Measurements from ENCODE around the gene PACSIN1. TPM values are rescaled to one million over a fixed set of nuclear protein-coding genes. Genes with fewer than 3 reads are reported as not detected.
A peak's percentile ranks its signal among the peaks of the same experiment; 100 is the strongest.

PACSIN1 gene
- total RNA-seq, 1 experiment from 2014 or later = 7.0 TPM

- Histone ChIP-seq H4K91ac (ENCODE audit: insufficient read length, low read depth, low read length) (no peak overlapping the region), H3K4ac (ENCODE audit: low read depth, low read length) (no peak overlapping the region), H2AK5ac (ENCODE audit: insufficient read length, low read length) (no peak overlapping the region), H3K9ac (ENCODE audit: extremely low read depth, insufficient read length, low read length) (no peak overlapping the region), H2BK120ac (ENCODE audit: low read depth, low read length, poor library complexity, severe bottlenecking) (no peak overlapping the region), H3K23ac (ENCODE audit: insufficient read length, low read depth, low read length) (no peak overlapping the region), H3K27me3 (ENCODE audit: insufficient read depth, low read length) (no peaks in the 10 kb centered on the region), H3K4me1 (ENCODE audit: insufficient read depth, low read length) (no peaks in the 10 kb centered on the region), H3K14ac (ENCODE audit: insufficient read depth, low read length) (no peak overlapping the region), H2BK12ac (ENCODE audit: insufficient read length, low read depth, low read length) (no peak overlapping the region), H3K4me2 (ENCODE audit: insufficient read depth, insufficient read length, low read length) (no peak overlapping the region), H3K56ac (ENCODE audit: insufficient read length, low read depth, low read length) (no peak overlapping the region), H3T11ph (ENCODE audit: low read length) (no peak overlapping the region), H3K79me2 (ENCODE audit: insufficient read depth, low read length) (no peaks in the 10 kb centered on the region), H2AFZ (ENCODE audit: low read length) (no peak overlapping the region), H2BK15ac (ENCODE audit: low read depth, low read length) (no peak overlapping the region), H4K8ac (replicated peaks; ENCODE audit: insufficient read length, low read depth, low read length) (no peak overlapping the region), H3K23me2 (ENCODE audit: insufficient read length, low read depth, low read length, poor library complexity, severe bottlenecking) (no peaks in the 10 kb centered on the region), H2BK5ac (ENCODE audit: insufficient read length, low read length) (no peak overlapping the region), H3K27ac (ENCODE audit: insufficient read length, low read depth, low read length) (no peak overlapping the region), H2BK20ac (ENCODE audit: low read depth, low read length, poor library complexity, severe bottlenecking) (no peak overlapping the region), H3K18ac (ENCODE audit: insufficient read length, low read depth, low read length) (no peak overlapping the region), H3K79me1 (ENCODE audit: insufficient read depth, low read depth, low read length, poor library complexity, severe bottlenecking) (no peaks in the 10 kb centered on the region), H3K9me3 (ENCODE audit: control insufficient read depth, low read depth, low read length) (no peaks in the 10 kb centered on the region), H4K5ac (ENCODE audit: insufficient read length, low read depth, low read length) (no peak overlapping the region), H4K20me1 (ENCODE audit: control insufficient read depth, insufficient read depth, insufficient read length) (no peaks in the 10 kb centered on the region)
- WGBS (ENCODE audit: extremely low coverage, insufficient read length, low lambda C conversion rate) = no CpG with 5 or more reads among the region's 3 CpGs
- no peak for DNase-seq
- TF ChIP-seq CTCF (conservative IDR thresholded peaks at IDR 0.05) = peak; percentile 27; the same call in 1 of the 3 replicates
- Mint-ChIP-seq H3K27ac (no peak overlapping the region), H3K36me3 (ENCODE audit: insufficient read depth in 1 of 3, low read depth in 3 of 3) (no peaks in the 10 kb centered on the region; a peak in 1 of 7 replicates), H3K4me1 (peaks cover 24 to 31% of the 10 kb centered on the region in 2 experiments), H3K4me3 (no peak overlapping the region), H3K9me3 (peaks cover 0 to 2% of the 10 kb centered on the region in 2 experiments; a peak in 2 of 5 replicates), H3K27me3 (ENCODE audit: low read depth) (no peaks in the 10 kb centered on the region)
Measured at GRCh38 chr6:34508425-34508824, 42.5 kb downstream of the PACSIN1 start.
